SK-N-SH treated with all-trans-retinoic acid at 6 μM for 48 hours (cell line): Measurements from ENCODE around the gene NTM.

Experiments used
- ATAC-seq: fragments of 200-7000 bp; cut with Tn5 transposase; 3 replicates; pipeline ENCODE4 v1.9.1; 2020; ENCODE audit warnings: mild to moderate bottlenecking, moderate library complexity
- ARNTL ChIP-seq: fragments of 450-650 bp; formaldehyde crosslinking; IDR thresholded peaks from 2 replicates; pipeline ENCODE4 v1.5.0; 2020; ENCODE audit warnings: low read depth, mild to moderate bottlenecking, moderate library complexity, borderline replicate concordance
- BACH2 ChIP-seq: fragments of 250-450 bp; sonication (Bioruptor Pico); IDR thresholded peaks from 2 replicates; pipeline ENCODE4 v1.9.0; 2021; ENCODE audit warnings: mild to moderate bottlenecking, borderline replicate concordance
- CREB5 ChIP-seq: fragments of 250-450 bp; sonication (Bioruptor Pico); IDR thresholded peaks from 2 replicates; pipeline ENCODE4 v1.5.1; 2020; ENCODE audit warnings: low read depth, mild to moderate bottlenecking, moderate library complexity
- CSDC2 ChIP-seq: fragments of 250-450 bp; sonication (Bioruptor Pico); IDR thresholded peaks from 2 replicates; pipeline ENCODE4 v1.5.0; 2020; ENCODE audit warnings: mild to moderate bottlenecking, moderate library complexity
- ESRRG ChIP-seq: fragments of 250-450 bp; sonication (Bioruptor Pico); IDR thresholded peaks from 2 replicates; pipeline ENCODE4 v1.6.1; 2021; ENCODE audit warnings: mild to moderate bottlenecking
- GLIS3 ChIP-seq: fragments of 250-450 bp; sonication (Bioruptor Pico); IDR thresholded peaks from 2 replicates; pipeline ENCODE4 v1.5.0; 2020; ENCODE audit warnings: mild to moderate bottlenecking, moderate library complexity
- ISL1 ChIP-seq: fragments of 250-450 bp; sonication (Bioruptor Pico); IDR thresholded peaks from 2 replicates; pipeline ENCODE4 v2.1.2; 2022; ENCODE audit warnings: mild to moderate bottlenecking, moderate library complexity
- OSR1 ChIP-seq: fragments of 250-450 bp; sonication (Bioruptor Pico); IDR thresholded peaks from 2 replicates; pipeline ENCODE4 v1.8.0; 2022; ENCODE audit warnings: moderate library complexity, mild to moderate bottlenecking, inconsistent platforms
- PATZ1 ChIP-seq: fragments of 250-450 bp; sonication (Bioruptor Pico); IDR thresholded peaks from 2 replicates; pipeline ENCODE4 v1.8.0; 2020; ENCODE audit warnings: mild to moderate bottlenecking, moderate library complexity, borderline replicate concordance
- POU6F1 ChIP-seq: fragments of 250-450 bp; sonication (Bioruptor Pico); IDR thresholded peaks from 2 replicates; pipeline ENCODE4 v1.8.0; 2021; ENCODE audit warnings: low read depth, mild to moderate bottlenecking, moderate library complexity, borderline replicate concordance
- PPARA ChIP-seq: fragments of 250-450 bp; sonication (Bioruptor Pico); IDR thresholded peaks from 2 replicates; pipeline ENCODE4 v1.5.0; 2020; ENCODE audit warnings: mild to moderate bottlenecking, borderline replicate concordance
- RARB ChIP-seq: fragments of 250-450 bp; sonication (Bioruptor Pico); IDR thresholded peaks from 2 replicates; pipeline ENCODE4 v1.8.0; 2021; ENCODE audit warnings: mild to moderate bottlenecking, moderate library complexity
- SNAI2 ChIP-seq: fragments of 250-450 bp; sonication (Bioruptor Pico); IDR thresholded peaks from 2 replicates; pipeline ENCODE4 v1.5.0; 2020; ENCODE audit warnings: mild to moderate bottlenecking, moderate library complexity
- TCF4 ChIP-seq: fragments of 250-450 bp; sonication (Bioruptor Pico); IDR thresholded peaks from 2 replicates; pipeline ENCODE4 v1.8.0; 2021; ENCODE audit warnings: mild to moderate bottlenecking, moderate library complexity, borderline replicate concordance
- TOX ChIP-seq: fragments of 250-450 bp; sonication (Bioruptor Pico); IDR thresholded peaks from 2 replicates; pipeline ENCODE4 v1.8.0; 2021; ENCODE audit warnings: mild to moderate bottlenecking, moderate library complexity, borderline replicate concordance
- TSHZ2 ChIP-seq: fragments of 250-450 bp; sonication (Bioruptor Pico); IDR thresholded peaks from 2 replicates; pipeline ENCODE4 v1.5.0; 2020; ENCODE audit warnings: mild to moderate bottlenecking, moderate library complexity
- ZC3H10 ChIP-seq: fragments of 250-450 bp; sonication (Bioruptor Pico); IDR thresholded peaks from 2 replicates; pipeline ENCODE4 v1.5.1; 2021; ENCODE audit warnings: mild to moderate bottlenecking, moderate library complexity
- ZFP3 ChIP-seq: fragments of 250-450 bp; sonication (Bioruptor Pico); IDR thresholded peaks from 2 replicates; pipeline ENCODE4 v1.5.0; 2020; ENCODE audit warnings: mild to moderate bottlenecking, moderate library complexity
- ZFP30 ChIP-seq: fragments of 450-650 bp; formaldehyde crosslinking; IDR thresholded peaks from 2 replicates; pipeline ENCODE4 v1.5.0; 2022; ENCODE audit warnings: mild to moderate bottlenecking, moderate library complexity
- ZNF565 ChIP-seq: fragments of 450-650 bp; formaldehyde crosslinking; conservative IDR thresholded peaks from 2 replicates; pipeline ENCODE4 v1.5.0; 2020; ENCODE audit warnings: low read depth, mild to moderate bottlenecking, moderate library complexity
- ZNF70 ChIP-seq: fragments of 450-650 bp; formaldehyde crosslinking; IDR thresholded peaks from 2 replicates; pipeline ENCODE4 v1.5.0; 2020; ENCODE audit warnings: mild to moderate bottlenecking, moderate library complexity
- ZNF8 ChIP-seq: fragments of 450-650 bp; formaldehyde crosslinking; IDR thresholded peaks from 2 replicates; pipeline ENCODE4 v1.5.0; 2020; ENCODE audit warnings: mild to moderate bottlenecking, moderate library complexity

The NTM gene

GRCh38 chr11:132330515-132330914 is 960.1 kb downstream of the NTM start:
- ATAC-seq, result no peak
- TF ChIP-seq TSHZ2 (CRISPR knock-in tag) (no peak), OSR1 (no peak), ZFP3 (no peak), ESRRG (CRISPR knock-in tag) (no peak), PPARA (CRISPR knock-in tag) (no peak), ARNTL (CRISPR knock-in tag) (no peak), SNAI2 (CRISPR knock-in tag) (no peak), TOX (CRISPR knock-in tag) (no peak), CSDC2 (CRISPR knock-in tag) (no peak), GLIS3 (CRISPR knock-in tag) (no peak)

GRCh38 chr11:132332521-132332920 is 962.1 kb downstream of the NTM start:
- no peak for ATAC-seq
- TF ChIP-seq TSHZ2 (CRISPR knock-in tag), result no peak

- ATAC-seq, result no peak
Observed at GRCh38 chr11:132334769-132335280, 964.4 kb downstream of the NTM start.

GRCh38 chr11:132335311-132335710 is 964.9 kb downstream of the NTM start:
- no peak for ATAC-seq
- TF ChIP-seq ARNTL (CRISPR knock-in tag), result no peak
- no peak for TF ChIP-seq CSDC2 (CRISPR knock-in tag)
- no peak for TF ChIP-seq PATZ1 (CRISPR knock-in tag)
- TF ChIP-seq CREB5 (CRISPR knock-in tag), result no peak
- TF ChIP-seq TSHZ2 (CRISPR knock-in tag), result no peak
- TF ChIP-seq ZC3H10, result no peak
- no peak for TF ChIP-seq BACH2
- no peak for TF ChIP-seq ZNF565
- no peak for TF ChIP-seq RARB (CRISPR knock-in tag)
- TF ChIP-seq ZNF8 (CRISPR knock-in tag), result no peak
- TF ChIP-seq GLIS3 (CRISPR knock-in tag), result no peak
- TF ChIP-seq OSR1, result no peak
- TF ChIP-seq ESRRG (CRISPR knock-in tag), result no peak
- no peak for TF ChIP-seq SNAI2 (CRISPR knock-in tag)
- TF ChIP-seq TOX (CRISPR knock-in tag), result no peak
- no peak for TF ChIP-seq ZNF70

More at GRCh38 chr11:132334769-132335280, 964.4 kb downstream of the NTM start:
- TF ChIP-seq TCF4 (CRISPR knock-in tag), result no peak
- no peak for TF ChIP-seq ZFP30 (CRISPR knock-in tag)
- TF ChIP-seq ZNF8 (CRISPR knock-in tag), result no peak
- TF ChIP-seq ISL1 (CRISPR knock-in tag), result no peak
- TF ChIP-seq ZNF565, result no peak
- TF ChIP-seq TOX (CRISPR knock-in tag), result no peak
- no peak for TF ChIP-seq BACH2
- no peak for TF ChIP-seq POU6F1 (CRISPR knock-in tag)
- no peak for TF ChIP-seq RARB (CRISPR knock-in tag)
- TF ChIP-seq ZFP3, result no peak
